Measurements from ENCODE around the gene RNU2-63P.
"Not testable (repeated sequence)": the region's sequence is repeated elsewhere in the genome, so short reads cannot be mapped to it uniquely, and the experiment has no call there.

Gene RNU2-63P

GRCh38 chr2:87981182-87981581 lies 35.2 kb downstream of the RNU2-63P start:
- DNase-seq (ENCODE audit: low read depth) = not testable (repeated sequence)

- not testable (repeated sequence) for DNase-seq (ENCODE audit: low read depth)
These were observed 44.0 kb downstream of the RNU2-63P start for GRCh38 chr2:87972385-87972784.
